Upper lobe of right lung (tissue), 1 donor: Measurements from ENCODE around the gene MICOS13. TPM values are rescaled to one million over a fixed set of nuclear protein-coding genes. Genes with fewer than 3 reads are reported as not detected.

Source experiments
- ATAC-seq: fragments of 200-7000 bp; cut with Tn5 transposase; one replicate; pipeline ENCODE4 v1.9.1; 2020; ENCODE audit warnings: mild to moderate bottlenecking, moderate library complexity
- DNase-seq: peaks from one replicate; pipeline ENCODE4 v3.0.0-alpha.2; 2020
- H3K27ac ChIP-seq: fragments of 200-600 bp; one replicate; pipeline ENCODE4 v1.8.0; 2022
- H3K27me3 ChIP-seq: fragments of 200-600 bp; one replicate; pipeline ENCODE4 v1.8.0; 2022; ENCODE audit warnings: mild to moderate bottlenecking
- H3K36me3 ChIP-seq: fragments of 200-600 bp; one replicate; pipeline ENCODE4 v1.8.0; 2022
- H3K4me1 ChIP-seq: fragments of 200-600 bp; one replicate; pipeline ENCODE4 v1.8.0; 2022
- H3K4me3 ChIP-seq: fragments of 200-600 bp; one replicate; pipeline ENCODE4 v1.8.0; 2022; ENCODE audit warnings: mild to moderate bottlenecking
- H3K9me3 ChIP-seq: fragments of 200-600 bp; one replicate; pipeline ENCODE4 v1.8.0; 2022
- intact Hi-C: fragments of 100-400 bp; cut with DNase I; formaldehyde crosslinking; loops from one replicate; pipeline ENCODE4 v1.11.0; 2022
- total RNA-seq: library from RNA; stranded (reverse); fragmentation: NEBNext Ultra II Directional; extraction: Animal tissue kit (Norgen Biotek cat#: 25700); gene quantifications from one replicate; pipeline ENCODE4 v1.2.1, GENCODE V29; 2021
- TF ChIP-seq, protein P1 (sequence below): fragments of 200-600 bp; IDR thresholded peaks from one replicate; pipeline ENCODE4 v1.8.0; 2022; ENCODE audit warnings: antibody characterized with exemption
- donor health status: DM: no; HTN: yes; CAD: no; lungs with severe emphysema.

The MICOS13 gene
- total RNA-seq, 1 donor from 2014 or later = 48.3 TPM

GRCh38 chr19:5676772-5677105, 3.6 kb downstream of the MICOS13 start:
- H3K36me3 ChIP-seq = peaks cover 4% of the 10 kb centered on the region
- ATAC-seq = no peak
- TF ChIP-seq, protein P1, sequence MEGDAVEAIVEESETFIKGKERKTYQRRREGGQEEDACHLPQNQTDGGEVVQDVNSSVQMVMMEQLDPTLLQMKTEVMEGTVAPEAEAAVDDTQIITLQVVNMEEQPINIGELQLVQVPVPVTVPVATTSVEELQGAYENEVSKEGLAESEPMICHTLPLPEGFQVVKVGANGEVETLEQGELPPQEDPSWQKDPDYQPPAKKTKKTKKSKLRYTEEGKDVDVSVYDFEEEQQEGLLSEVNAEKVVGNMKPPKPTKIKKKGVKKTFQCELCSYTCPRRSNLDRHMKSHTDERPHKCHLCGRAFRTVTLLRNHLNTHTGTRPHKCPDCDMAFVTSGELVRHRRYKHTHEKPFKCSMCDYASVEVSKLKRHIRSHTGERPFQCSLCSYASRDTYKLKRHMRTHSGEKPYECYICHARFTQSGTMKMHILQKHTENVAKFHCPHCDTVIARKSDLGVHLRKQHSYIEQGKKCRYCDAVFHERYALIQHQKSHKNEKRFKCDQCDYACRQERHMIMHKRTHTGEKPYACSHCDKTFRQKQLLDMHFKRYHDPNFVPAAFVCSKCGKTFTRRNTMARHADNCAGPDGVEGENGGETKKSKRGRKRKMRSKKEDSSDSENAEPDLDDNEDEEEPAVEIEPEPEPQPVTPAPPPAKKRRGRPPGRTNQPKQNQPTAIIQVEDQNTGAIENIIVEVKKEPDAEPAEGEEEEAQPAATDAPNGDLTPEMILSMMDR = no peak
- H3K4me3 ChIP-seq = no peak overlapping the region
- no peaks in the 10 kb centered on the region for H3K27me3 ChIP-seq
- H3K9me3 ChIP-seq = no peaks in the 10 kb centered on the region
- peaks cover 12% of the 10 kb centered on the region for H3K4me1 ChIP-seq
- no peak for DNase-seq
- H3K27ac ChIP-seq = no peak overlapping the region
- intact Hi-C loops = no loop called here

DNA sequence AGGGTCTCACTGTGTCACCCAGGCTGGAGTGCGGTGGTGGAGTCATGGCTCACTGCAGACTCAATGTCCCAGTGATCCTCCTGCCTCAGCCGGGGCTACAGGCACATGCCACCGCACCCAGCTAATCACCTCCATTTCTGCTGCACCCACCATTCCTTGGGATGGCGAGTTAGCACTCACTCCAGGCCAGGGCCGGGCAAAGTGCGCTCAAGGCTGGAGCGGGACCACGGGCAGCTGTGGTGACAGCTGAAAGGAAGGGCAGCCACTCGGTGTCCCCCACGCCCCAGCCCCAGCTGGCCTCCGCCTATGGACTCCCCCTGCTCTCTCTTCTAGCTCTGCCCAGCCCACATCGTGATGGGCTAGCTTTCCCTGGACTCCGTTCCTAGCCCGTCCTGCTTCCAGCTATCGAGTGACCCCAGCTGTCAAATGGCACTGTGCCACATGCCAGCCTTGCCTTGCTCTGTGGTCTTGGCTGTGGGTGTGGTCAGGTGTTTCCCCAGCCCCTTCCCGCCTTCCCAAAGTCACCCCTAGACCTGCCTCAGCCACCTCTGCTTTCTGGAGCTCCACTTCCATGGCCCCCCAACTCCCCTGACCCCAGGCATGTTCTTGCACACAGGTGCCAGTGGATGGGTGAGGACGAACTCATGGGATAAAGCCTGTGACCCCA, 4.1 kb downstream of the MICOS13 start:
- TF ChIP-seq, protein P1 = no peak
- peaks cover 12% of the 10 kb centered on the region for H3K4me1 ChIP-seq
- H3K4me3 ChIP-seq = no peak overlapping the region
- no peak overlapping the region for H3K27ac ChIP-seq
- DNase-seq (no peak), ATAC-seq (no peak)
- no peaks in the 10 kb centered on the region for H3K9me3 ChIP-seq
- peaks cover 9% of the 10 kb centered on the region for H3K36me3 ChIP-seq
- intact Hi-C loops = no loop called here
- H3K27me3 ChIP-seq = no peaks in the 10 kb centered on the region

GRCh38 chr19:5674714-5675113, 5.6 kb downstream of the MICOS13 start:
- intact Hi-C loops = no loop called here
- TF ChIP-seq, protein P1 = no peak
- no peak overlapping the region for H3K4me3 ChIP-seq
- no peaks in the 10 kb centered on the region for H3K27me3 ChIP-seq
- no peaks in the 10 kb centered on the region for H3K9me3 ChIP-seq
- no peak overlapping the region for H3K27ac ChIP-seq
- peaks cover 7% of the 10 kb centered on the region for H3K4me1 ChIP-seq
- H3K36me3 ChIP-seq = peaks cover 14% of the 10 kb centered on the region
- ATAC-seq (no peak), DNase-seq (no peak)

GRCh38 chr19:5673752-5674151, 6.6 kb downstream of the MICOS13 start:
- DNase-seq = no peak
- Histone ChIP-seq H3K9me3 (no peaks in the 10 kb centered on the region), H3K27ac (no peak overlapping the region), H3K4me3 (no peak overlapping the region), H3K36me3 (peaks cover 23% of the 10 kb centered on the region), H3K4me1 (no peaks in the 10 kb centered on the region), H3K27me3 (no peaks in the 10 kb centered on the region)
- TF ChIP-seq, protein P1 = no peak
- no peak for ATAC-seq
- intact Hi-C loops = no loop called here

DNA sequence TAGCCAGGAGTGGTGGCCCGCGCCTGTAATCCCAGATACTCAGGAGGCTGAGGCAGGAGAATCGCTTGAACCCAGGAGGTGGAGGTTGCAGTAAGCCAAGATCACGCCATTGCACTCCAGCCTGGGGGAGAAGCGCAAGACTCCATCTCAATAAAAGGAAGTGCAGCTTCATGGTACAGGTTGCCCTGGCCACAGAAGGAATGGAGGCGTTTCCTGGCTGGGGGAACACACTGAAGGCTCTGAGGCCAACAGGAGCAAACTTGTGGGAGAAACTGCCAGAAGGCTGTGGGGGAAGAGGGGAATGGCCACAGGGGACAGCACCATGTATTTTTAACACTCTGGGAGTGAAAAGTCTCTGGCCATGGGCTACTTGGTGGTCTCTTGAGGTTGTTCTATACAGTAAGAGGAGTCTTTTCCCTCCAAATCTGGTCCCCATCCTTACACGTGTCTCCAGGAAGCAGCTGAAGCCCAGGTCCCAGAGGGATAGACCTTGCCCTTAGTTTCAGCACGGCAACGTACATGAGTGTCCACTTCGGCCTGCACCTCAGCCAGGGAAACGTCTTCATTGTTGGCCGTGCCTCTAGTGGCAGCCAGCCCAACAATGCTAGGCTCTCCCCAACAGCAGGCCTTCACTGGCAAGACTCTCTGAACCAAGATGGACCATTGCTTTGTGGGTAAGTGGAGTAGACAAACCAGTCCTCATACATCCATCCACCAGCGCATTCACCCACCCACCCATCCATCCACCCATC, 7.4 kb downstream of the MICOS13 start:
- H3K9me3 ChIP-seq = no peaks in the 10 kb centered on the region
- no peaks in the 10 kb centered on the region for H3K27me3 ChIP-seq
- DNase-seq (no peak), ATAC-seq (no peak)
- H3K4me1 ChIP-seq = no peaks in the 10 kb centered on the region
- H3K36me3 ChIP-seq = peaks cover 32% of the 10 kb centered on the region
- H3K27ac ChIP-seq = no peak overlapping the region
- intact Hi-C loops = no loop called here
- H3K4me3 ChIP-seq = no peak overlapping the region
- TF ChIP-seq, protein P1 = no peak
